ENCODE data around the gene CAPZB.
"Not testable (repeated sequence)": the region's sequence is repeated elsewhere in the genome, so short reads cannot be mapped to it uniquely, and the experiment has no call there.

Gene CAPZB

DNA sequence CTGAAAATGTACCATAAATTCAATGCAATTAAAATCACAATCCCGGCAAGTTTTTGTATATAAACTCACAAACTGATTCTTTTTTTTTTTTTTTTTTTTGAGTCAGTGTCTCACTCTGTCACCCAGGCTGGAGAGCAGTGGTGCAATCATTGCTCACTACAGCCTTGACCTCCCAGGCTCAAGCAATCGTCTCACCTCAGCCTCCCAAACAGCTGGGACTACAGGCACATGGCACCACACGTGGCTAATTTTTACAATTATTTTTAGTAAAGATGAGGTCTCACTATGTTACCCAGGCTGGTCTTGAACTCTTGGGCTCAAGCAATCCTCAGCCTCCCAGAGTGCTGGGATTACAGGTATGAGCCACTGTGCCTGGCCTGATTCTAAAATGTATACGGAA, 12.1 kb upstream of the CAPZB start:
- not testable (repeated sequence) for DNase-seq (ENCODE audit: low spot score)

DNA sequence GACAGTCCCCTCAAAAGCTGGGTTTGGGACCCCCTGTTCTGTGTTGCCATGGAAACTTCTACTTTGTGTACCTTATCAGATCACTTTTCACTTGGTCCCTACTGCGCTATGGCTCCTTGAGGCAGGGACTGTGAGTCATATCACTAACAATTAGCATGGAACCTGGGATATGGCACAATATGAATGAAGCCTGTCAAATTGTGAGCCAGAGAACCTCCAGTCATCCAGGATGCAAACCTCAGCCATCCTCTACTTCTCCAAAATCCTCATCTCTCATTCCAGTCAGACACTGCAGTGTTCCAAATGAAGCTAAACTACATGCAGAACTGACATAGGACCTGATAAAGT, 11.2 kb upstream of the CAPZB start:
- DNase-seq (ENCODE audit: low spot score) = no peak

DNA sequence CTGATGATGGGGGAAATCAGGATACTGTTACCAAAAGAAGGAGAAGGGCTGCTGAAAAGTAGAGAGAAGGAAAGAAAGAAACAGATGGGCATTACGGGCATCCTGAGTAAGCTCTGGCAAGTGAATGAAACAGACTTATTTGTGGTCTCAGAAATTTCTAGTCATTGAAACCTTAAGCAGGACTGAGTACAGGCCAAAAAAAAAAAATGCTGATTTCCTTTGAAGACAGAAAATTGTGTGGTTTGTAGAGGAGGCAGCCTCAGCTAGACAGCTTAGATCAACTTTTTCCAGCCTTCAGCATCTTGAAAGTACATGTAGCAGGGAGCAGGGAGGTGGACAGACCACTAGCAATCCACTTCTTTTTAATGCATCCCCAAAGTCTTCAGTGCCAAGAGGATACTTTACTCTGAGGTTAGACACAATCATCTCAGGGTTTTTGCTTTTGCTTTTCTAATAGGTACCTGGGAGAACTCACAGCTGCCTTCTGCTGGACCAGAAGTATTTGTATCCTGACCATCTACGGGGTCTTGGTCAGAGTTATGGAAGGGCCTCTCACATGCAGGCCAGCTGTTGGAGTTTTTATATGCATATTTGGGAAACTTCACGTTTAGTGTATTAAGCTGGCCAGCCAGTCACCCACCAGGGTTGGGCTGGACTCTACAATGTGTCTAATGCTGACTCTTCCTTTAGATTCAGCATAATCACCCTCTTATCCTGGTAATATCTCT, 10.6 kb upstream of the CAPZB start:
- DNase-seq (ENCODE audit: low spot score) = no peak

DNA sequence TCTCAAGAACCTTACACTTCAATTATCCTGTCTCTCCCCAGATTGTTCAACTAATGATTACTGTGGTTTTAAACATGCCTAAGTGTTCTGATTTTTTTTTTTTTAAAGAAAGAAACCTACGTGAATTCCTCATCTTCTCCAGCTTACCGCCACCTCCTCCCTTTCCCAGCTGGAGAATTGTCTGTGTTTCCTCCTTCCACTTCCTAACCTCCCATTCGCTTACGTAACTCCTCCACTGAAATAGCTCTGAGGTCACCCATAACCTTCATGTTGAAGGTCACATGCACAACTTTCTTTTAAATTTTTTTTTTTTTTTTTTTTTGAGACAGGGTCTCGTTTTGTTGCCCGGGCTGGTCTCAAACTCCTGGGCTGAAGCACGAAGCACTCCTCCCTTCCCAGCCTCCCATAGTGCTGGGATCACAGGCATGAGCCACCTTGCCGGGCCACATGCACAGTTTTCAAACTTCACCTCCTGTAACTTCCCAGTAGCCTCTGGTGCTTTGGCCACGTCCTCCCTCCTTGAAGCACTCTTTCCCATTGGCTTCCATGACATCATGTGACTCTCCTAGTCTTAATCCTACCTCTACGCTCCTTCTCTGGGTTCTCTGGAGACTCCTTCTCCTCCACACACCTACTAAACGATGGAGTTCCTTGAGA, 9.8 kb upstream of the CAPZB start:
- no peak for DNase-seq (ENCODE audit: low spot score)

DNA sequence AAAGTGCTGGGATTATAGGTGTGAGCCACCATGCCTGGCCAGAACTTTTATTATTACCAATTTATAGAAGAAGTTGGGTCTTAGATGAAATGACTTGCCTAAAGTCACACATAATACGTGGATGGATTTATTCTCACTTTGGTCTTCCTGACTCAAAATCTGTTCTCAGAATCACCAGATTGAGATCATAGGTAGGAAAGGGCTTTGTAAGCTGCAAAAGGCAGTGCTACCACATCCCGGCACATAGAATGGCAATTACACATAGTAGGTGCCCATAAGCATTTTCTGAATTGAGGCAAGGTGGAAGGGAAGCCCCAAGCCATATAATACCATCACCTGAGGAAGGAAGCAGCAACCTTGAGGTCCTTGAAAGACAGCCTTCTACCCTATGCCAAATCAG, 8.2 kb upstream of the CAPZB start:
- no peak for DNase-seq (ENCODE audit: low spot score)

DNA sequence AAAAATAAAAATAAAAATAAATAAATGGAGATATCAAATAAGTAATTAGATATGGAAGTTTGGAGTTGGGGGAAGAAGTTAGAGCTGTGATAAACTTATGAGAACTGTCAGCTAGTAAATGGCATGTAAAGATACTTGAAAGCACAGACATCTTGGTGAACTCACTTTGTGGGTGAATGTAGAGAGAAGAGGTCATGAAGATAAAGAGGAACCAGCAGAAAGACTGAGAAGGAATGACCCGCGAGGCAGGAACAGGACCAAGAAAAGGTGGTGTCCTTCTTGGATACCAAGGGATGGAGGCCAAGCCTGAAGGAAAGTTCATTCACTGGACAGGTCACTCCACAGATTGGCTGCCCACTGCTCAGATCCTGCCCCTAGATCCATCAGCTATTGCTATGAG, 4.7 kb upstream of the CAPZB start:
- DNase-seq (ENCODE audit: low spot score) = no peak

DNA sequence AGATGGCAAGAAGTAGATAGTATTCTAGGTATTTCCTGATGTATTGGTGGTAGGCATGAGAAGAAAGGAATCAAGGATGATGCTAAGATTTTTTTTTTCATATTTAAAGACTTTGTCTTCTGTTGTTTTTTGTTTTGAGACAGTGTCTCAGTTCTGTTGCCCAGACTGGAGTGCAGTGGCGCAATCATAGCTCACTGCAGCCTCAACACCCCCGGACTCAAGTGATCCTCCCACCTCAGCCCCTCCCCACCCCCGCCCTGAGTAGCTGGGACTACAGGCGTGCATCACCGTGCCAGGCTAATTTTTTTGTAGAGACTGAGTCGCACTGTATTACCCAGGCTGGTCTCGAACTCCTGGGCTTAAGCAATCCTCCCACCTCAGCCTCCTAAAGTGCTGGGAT, 2.8 kb upstream of the CAPZB start:
- DNase-seq (ENCODE audit: low spot score) = no peak

DNA sequence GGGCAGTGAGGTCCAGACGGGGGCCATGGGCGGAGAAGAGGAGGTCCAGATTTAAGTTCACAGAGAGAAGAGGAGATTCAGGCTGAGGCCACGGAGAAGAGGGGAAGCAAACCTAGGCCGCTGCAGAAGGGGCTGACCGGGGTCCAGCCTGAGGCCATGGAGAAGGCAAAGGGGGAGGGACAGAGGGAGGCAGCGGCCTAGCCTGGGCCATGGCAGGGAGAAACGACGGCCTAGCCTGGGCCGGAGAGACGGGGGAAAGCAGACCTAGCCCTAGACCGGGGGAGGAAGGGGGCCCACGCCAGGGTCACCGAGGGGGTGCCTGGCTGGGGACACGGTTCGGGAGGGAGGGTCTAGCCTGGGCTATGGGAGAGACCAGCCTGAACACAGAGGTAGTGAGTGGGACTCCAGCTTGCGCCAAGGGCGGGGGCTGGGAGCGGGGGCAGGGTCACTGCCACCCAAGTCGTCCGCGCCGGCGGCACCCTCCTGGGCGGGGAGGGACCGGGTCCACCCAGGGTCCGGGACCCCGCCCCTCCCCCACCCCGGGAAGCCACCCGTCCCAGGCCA, 459 bp downstream of the CAPZB start:
- DNase-seq (ENCODE audit: low spot score) = peak; percentile 44

DNA sequence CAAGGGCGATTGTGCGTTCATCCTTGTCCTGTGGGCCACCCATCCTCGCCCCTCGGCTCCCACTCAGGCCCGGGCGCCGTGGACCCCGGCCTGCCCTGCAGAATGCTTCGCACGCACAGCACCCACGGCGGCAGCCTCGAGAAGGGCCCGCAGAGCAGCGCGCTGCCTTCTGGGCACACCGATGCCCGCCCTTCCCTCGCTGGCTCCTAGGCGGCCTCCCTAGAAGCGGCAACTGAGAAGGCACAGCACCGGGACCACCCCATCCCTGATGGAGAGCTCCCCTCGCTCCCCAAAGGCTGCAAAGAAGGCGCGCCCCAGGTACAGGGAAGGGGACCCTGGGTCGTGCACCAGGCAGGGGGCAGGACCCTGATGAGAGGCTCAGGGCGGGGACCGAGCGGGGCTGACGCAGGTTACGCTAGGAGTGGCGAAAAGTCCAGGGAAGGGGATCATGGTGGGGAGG, 971 bp downstream of the CAPZB start:
- no peak for DNase-seq (ENCODE audit: low spot score)

DNA sequence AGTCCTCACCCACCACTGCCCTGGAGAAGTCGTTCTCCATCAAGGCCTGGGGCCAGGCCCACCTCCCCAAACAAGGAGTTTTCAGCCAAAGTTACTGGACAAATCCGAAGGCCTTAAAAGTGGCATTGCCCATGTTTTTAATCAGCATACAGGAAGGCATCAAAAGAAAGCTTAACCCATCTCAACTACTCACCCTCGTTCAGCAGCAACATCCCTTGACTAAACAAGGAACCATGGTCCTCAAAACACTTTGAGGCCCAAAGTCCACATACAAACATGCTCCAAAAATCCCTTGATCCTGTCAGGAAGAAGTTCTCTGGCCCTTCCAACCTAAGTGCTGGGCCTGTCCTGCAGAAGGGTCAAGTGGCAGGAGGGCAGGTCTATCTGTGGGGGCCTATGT, 1.6 kb downstream of the CAPZB start:
- no peak for DNase-seq (ENCODE audit: low spot score)

DNA sequence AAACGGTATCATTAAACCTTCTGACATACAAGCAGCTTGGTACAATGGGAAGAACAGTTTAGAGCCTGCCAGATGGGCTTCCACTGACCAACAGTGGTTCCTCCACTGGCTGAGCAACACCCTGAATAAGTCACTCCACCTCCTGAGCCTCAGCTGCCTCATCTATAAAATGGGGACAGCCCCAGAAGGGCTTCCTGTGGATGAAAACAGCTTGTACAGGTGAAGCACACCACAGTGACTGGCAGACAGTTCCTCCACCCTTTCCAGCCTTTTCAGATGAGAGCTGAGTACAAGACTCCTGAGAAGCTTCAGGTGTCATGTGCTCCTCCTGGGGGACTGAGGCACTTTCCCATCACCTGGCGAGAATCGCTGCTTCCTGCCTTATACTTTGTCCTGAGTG, 2.1 kb downstream of the CAPZB start:
- DNase-seq (ENCODE audit: low spot score) = no peak

DNA sequence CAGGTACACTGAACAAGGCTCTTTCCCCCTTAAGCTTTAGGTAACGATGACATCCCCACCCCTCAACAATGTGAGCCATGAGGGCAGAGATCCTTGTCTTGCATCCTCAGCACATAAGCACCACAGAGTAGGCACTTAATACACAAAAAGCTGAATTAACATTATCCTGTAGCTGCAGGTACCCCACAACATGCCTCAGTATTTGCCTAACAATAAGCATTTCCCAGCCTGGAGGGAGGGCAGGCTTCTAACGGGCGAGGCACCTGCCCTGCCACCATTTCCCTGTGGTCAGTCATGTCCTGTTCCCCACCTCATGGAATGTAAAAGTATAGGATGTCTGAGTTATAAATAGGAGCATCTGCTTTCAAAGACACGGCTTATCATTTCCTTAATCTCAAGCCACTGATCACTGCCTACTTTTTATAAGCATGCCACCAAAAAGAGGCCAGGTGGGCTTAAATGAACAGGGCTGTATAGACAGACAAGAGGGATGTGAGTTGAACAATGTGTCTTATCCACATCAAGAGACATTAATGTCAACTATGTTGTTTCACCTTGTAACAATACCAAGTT, 3.4 kb downstream of the CAPZB start:
- DNase-seq (ENCODE audit: low spot score) = no peak

DNA sequence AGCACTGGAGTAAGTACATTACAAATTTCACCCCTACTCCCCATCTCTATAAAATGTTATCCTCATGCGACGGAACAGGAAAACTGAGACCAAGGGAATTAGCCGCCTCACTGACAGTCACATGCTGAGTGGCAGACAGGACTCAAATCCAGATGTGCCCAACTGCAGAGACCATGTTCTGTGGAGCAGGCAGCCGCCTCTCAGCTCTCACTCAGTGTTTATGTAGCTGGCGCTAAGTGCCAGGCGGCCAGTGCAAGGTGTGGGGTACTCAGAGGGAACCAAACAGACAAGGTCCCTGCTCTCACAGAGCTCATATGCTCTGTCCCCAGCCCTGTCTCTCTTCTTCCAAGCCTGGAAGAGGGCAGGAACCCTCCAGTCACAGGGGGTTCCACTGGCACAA, 5.1 kb downstream of the CAPZB start:
- DNase-seq (ENCODE audit: low spot score) = no peak

DNA sequence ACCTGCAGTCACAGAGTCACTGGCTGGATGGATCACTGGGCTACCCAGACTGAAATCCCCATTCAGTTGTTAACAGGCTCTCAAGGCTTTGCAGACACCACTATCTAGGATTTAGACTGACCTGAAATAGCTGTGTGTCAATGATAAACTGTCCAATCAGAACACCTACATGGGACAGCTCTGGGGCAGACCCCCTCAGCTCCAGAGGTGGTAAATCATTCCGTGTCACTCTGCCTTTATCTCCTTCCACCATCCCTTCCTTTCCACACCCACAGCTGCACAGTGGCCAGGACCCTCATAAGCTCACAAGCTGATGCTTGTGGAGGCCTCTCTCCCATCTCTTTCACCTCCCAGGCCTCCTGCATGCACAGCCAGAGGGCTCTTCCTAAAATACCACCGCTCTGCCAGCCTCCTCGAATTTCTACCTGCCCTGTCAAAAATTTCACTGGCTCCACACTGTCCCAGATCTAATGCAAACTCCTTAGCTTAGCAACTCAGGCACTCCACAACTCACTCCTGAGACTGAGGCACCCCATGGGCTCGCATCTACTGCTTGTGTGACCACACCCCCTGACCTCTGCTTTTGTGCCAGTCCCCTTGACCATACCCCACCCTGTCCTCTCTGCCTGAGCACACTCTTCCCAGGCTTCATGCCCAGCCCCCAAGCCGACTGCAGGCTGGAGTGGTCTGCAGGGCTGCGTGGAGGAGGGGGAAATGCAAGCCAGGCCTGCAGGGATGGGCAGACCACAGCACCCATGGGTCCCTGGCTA, 5.8 kb downstream of the CAPZB start:
- no peak for DNase-seq (ENCODE audit: low spot score)

DNA sequence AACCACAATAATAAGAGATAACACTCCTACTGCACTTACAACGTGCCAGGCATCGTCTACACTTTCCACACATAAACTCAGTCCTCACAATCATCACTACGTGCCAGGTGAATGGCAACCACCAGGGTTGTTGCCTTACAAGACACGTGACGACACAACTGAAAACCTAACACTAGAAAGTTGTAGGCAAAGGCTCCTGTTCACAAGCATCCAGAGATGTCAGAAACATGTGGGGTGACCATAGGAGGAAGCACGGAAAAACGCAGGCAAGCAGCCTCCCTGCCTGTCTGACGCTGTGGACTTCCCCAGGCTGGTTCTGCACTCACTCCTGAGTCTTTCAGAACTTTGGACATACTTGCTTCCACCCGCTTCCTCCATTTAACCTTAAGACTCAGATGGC, 7.0 kb downstream of the CAPZB start:
- DNase-seq (ENCODE audit: low spot score) = no peak

DNA sequence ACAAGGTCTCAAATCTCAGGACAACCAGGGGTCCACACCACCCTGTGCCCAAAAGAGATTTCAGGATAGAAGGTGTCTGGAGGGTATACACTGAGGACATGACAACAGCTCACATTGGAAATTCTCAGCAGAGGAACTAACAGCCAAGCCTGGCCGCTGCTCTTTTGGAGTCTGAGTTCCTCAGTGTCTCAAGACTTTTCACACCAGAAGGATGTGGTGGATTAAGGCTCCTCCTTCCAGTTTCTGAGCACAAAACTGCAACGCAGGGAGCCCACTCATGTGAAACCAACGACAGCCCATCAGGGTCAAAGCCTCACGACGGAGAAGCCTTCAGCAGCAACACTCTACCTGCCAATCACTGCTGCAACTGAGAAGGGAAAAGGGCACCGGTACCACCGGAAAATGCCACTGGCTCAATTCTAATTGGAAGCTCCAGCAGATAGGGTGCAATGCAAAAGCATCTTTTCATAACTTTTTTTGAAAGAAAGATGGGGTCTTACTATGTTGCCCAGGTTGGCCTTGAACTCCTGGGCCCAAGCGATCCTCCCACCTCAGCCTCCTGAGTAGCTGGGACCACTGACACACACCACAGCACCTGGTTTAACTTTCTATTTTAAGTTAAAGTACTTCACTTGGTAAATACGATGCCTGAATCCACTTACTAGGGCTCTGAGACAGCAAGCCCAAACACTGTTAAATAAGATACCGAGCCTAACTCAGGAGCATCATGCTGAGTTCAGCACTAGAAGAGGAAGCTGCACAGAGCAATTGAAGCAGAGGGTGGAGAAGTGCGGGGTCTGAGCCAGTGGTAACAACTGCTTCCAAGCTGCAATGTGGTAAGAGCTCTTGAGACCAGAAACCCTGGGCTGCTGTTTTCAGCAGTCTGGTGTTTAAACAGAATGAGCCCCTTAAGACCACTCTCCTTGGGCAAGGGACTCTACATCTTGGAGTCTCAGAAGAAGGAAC, 7.8 kb downstream of the CAPZB start:
- DNase-seq (ENCODE audit: low spot score) = no peak

DNA sequence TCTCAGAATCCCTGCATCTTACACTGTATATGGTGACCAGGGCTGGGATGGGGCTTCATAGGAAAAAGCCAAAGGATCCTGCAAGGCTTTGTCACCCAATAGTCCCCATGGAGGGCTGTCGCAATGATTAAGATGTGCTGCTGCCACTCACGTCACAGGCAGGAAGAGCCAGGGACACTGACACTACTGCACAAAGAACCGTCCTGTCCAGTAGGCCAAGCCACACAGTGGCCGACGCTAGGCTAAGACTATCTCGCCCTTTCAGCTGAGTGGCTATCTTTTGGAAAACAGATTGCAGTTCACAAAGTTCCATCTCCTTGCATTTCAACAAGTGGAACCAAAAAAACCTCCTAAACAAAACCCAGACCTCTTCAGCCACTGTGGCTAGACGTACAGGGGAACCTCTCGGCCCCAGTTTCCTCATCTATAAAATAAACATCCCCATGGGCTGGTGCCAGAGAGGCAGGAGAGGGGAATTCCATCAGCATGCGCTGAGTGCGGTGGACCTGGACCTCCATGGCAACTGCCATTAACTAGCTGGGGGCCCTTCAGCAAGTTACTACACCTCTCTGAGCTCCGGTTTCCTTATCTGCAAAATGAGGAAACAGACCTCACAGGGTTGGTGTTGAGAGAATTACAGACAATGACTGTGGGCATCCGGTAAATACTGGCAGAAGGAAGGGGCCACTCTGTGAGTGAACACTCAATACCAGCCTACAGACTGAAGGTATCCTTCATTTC, 8.7 kb downstream of the CAPZB start:
- peak; percentile 53 for DNase-seq (ENCODE audit: low spot score)

DNA sequence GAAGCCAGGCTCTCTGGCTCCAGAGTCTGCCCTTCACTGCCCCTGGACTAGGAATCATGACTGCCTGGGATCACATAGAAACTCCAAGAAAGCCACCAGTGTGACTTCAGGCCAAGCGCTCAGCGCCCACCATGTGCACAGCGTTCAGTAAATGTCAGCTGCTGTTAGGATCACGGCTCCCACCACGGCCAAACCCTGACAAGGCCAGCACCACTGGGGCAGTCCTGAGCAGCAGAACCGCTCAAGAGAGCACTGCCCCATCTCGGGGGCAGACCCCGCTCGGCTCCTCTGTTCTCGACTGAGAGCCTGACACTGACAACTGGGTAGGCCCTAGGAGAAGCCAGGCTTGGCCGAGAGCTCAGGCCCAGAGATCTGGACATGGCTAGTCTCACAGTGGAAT, 10.0 kb downstream of the CAPZB start:
- DNase-seq (ENCODE audit: low spot score) = no peak

DNA sequence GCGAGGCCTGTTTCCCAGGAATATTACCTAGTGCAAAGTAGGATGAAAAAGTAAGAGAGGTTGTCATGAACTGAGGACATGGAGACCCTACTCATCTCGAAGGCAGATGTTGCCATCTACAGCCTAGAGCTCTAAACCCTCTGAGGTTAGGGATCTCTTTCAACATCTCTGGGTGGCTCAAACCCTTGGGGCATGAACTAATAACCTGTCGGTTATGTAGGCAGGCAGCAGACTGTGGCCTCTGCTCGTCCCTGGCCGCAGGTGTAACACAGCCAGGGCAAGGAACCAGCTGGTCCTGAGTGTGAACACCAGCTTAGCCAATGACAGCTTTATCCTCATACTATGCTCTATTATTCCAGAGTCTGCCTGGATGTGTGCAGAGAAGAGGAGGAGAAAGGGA, 13.2 kb downstream of the CAPZB start:
- DNase-seq (ENCODE audit: low spot score) = no peak

DNA sequence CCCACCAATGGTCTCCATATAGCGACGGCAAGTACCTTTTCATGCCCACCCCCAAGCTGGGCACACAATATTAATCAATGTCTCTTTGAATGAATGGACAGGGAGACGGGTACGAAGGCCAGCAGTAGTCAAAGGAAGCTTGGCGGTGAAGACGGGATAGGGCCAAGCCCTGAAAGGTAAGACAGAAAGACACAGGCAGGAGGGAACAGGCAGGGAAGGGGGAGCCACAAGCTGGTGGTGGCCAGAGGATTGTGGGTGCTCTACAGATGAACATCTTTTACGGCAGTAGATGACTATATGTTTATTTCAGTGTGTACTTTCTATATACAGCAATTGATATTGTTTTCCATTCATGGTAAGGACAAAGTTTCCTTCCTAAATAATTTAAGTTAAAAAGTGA, 16.3 kb downstream of the CAPZB start:
- DNase-seq (ENCODE audit: low spot score) = no peak
